Measurements from ENCODE around the gene NKIRAS1.

GRCh38 chr3:23950293-23950692 is 33.5 kb upstream of the NKIRAS1 start:
- TF ChIP-seq CTCF (tag by site-specific recombination; IDR thresholded peaks at IDR 0.05) = no peak
- TF ChIP-seq GLIS1 (tag by site-specific recombination; IDR thresholded peaks at IDR 0.05) = no peak
- TF ChIP-seq ZNF121 (tag by site-specific recombination; IDR thresholded peaks at IDR 0.05) = no peak
- no peak for TF ChIP-seq SP2 (tag by site-specific recombination; IDR thresholded peaks at IDR 0.05)
- TF ChIP-seq ZFP41 (tag by site-specific recombination; IDR thresholded peaks at IDR 0.05; ENCODE audit: borderline replicate concordance) = no peak
- no peak for TF ChIP-seq PBX3 (CRISPR knock-in tag; IDR thresholded peaks at IDR 0.05)
- no peak for TF ChIP-seq ZNF140 (tag by site-specific recombination; IDR thresholded peaks at IDR 0.05)
- no peak for TF ChIP-seq ZNF621 (tag by site-specific recombination; IDR thresholded peaks at IDR 0.05)
- no peak for TF ChIP-seq ZNF791 (tag by site-specific recombination; IDR thresholded peaks at IDR 0.05)
